Epidermal melanocyte (primary cell): Measurements from ENCODE around the gene THEM4.
"Not testable (repeated sequence)": the region's sequence is repeated elsewhere in the genome, so short reads cannot be mapped to it uniquely, and the experiment has no call there.

Source experiments
- DNase-seq: peaks from one replicate; pipeline ENCODE4 v3.0.0; 2011; ENCODE audit warnings: low spot score; ENCODE audit not compliant: insufficient read length

The THEM4 gene

GRCh38 chr1:151860504-151861187, 48.7 kb downstream of the THEM4 start:
- no peak for DNase-seq

GRCh38 chr1:151859891-151860293, 49.4 kb downstream of the THEM4 start:
- no peak for DNase-seq

- DNase-seq = no peak
Measured at GRCh38 chr1:151858886-151859665, 50.2 kb downstream of the THEM4 start.

GRCh38 chr1:151858030-151858746, 51.1 kb downstream of the THEM4 start:
- no peak for DNase-seq

- DNase-seq = no peak
Measured at GRCh38 chr1:151855933-151856332, 53.4 kb downstream of the THEM4 start.

GRCh38 chr1:151855516-151855915, 53.8 kb downstream of the THEM4 start:
- DNase-seq = not testable (repeated sequence)

GRCh38 chr1:151854658-151855057, 54.7 kb downstream of the THEM4 start:
- no peak for DNase-seq

- no peak for DNase-seq
Measured at GRCh38 chr1:151853411-151853943, 55.8 kb downstream of the THEM4 start, which contains the start of gene THEM5. TSS of gene THEM5 (minus strand) at chr1:151853712. CDS start at chr1:151853565, 147 bp downstream.

- DNase-seq = no peak
Measured at GRCh38 chr1:151852733-151853132, 56.6 kb downstream of the THEM4 start.

- DNase-seq = no peak
Measured at GRCh38 chr1:151851886-151852285, 57.4 kb downstream of the THEM4 start.

GRCh38 chr1:151849871-151850270, 59.4 kb downstream of the THEM4 start:
- DNase-seq = no peak

GRCh38 chr1:151849126-151849525, 60.2 kb downstream of the THEM4 start:
- no peak for DNase-seq

- DNase-seq = peak; percentile 73
Measured at GRCh38 chr1:151847867-151848596, 61.3 kb downstream of the THEM4 start.

GRCh38 chr1:151846686-151847237, 62.5 kb downstream of the THEM4 start:
- no peak for DNase-seq

- DNase-seq = no peak
Measured at GRCh38 chr1:151846062-151846568, 63.2 kb downstream of the THEM4 start.

GRCh38 chr1:151843398-151843797, 65.9 kb downstream of the THEM4 start:
- no peak for DNase-seq

- DNase-seq = no peak
Measured at GRCh38 chr1:151841141-151841540, 68.2 kb downstream of the THEM4 start.

GRCh38 chr1:151840421-151840820, 68.9 kb downstream of the THEM4 start:
- DNase-seq = no peak

- peak; percentile 92 for DNase-seq
Measured at GRCh38 chr1:151839457-151840403, 69.6 kb downstream of the THEM4 start, which contains the start of gene C2CD4D. TSS of gene C2CD4D (minus strand) at chr1:151839820. CDS start at chr1:151838989, 831 bp downstream.
